RWPE2 (cell line): ENCODE results near the gene EVA1A.

Experiments
- ATAC-seq: fragments of 200-7000 bp; cut with Tn5 transposase; 3 replicates; pipeline ENCODE4 v1.9.1; 2021; ENCODE audit warnings: low read depth
- DNase-seq: peaks from one replicate; pipeline ENCODE4 v3.0.0-alpha.2; 2020; ENCODE audit warnings: low spot score
- H3K27ac ChIP-seq: fragments of 450-650 bp; 2 replicates; pipeline ENCODE4 v1.5.1; 2017; ENCODE audit warnings: mild to moderate bottlenecking; ENCODE audit not compliant: poor library complexity, severe bottlenecking
- H3K27me3 ChIP-seq: fragments of 250-450 bp; sonication (Bioruptor Pico); 2 replicates; pipeline ENCODE4 v1.5.1; 2021; ENCODE audit warnings: mild to moderate bottlenecking, moderate library complexity; ENCODE audit not compliant: insufficient read depth, poor library complexity, severe bottlenecking
- H3K36me3 ChIP-seq: fragments of 250-450 bp; sonication (Bioruptor Pico); 2 replicates; pipeline ENCODE4 v1.5.1; 2020; ENCODE audit warnings: low read depth, mild to moderate bottlenecking, moderate library complexity
- H3K4me1 ChIP-seq: fragments of 250-450 bp; sonication (Bioruptor Pico); 2 replicates; pipeline ENCODE4 v1.5.1; 2021; ENCODE audit warnings: mild to moderate bottlenecking, moderate library complexity; ENCODE audit not compliant: insufficient read depth, poor library complexity, severe bottlenecking
- H3K4me3 ChIP-seq: fragments of 250-450 bp; sonication (Bioruptor Pico); 2 replicates; pipeline ENCODE4 v1.5.1; 2021; ENCODE audit warnings: mild to moderate bottlenecking, moderate library complexity; ENCODE audit not compliant: severe bottlenecking
- H3K9me3 ChIP-seq: fragments of 250-450 bp; sonication (Bioruptor Pico); 2 replicates; pipeline ENCODE4 v1.5.1; 2021; ENCODE audit warnings: mild to moderate bottlenecking, moderate library complexity; ENCODE audit not compliant: severe bottlenecking
- TF ChIP-seq, protein P1 (sequence below): fragments of 450-650 bp; IDR thresholded peaks from one replicate; pipeline ENCODE4 v1.5.1; 2017; ENCODE audit warnings: mild to moderate bottlenecking, moderate library complexity; ENCODE audit not compliant: poor library complexity, severe bottlenecking

The EVA1A gene

DNA sequence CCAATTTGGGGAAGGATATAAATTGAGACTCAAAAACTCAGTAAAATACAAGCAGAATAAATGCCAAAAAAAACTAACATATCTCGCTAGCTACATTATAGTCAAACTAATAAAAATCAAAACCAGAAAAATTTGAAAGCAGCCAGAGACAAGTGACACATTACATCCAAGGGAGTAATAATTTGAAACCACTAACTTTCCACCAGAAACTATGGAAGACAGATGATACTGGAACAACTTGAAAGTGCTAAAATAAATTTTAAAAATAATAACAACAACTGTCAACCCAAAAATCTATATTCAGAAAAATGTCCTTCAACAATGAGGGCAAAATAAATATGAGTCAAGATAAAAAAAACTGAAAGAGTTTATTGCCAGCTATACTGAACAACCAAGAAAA, 110.7 kb downstream of the EVA1A start:
- Histone ChIP-seq H3K4me1 (no peaks in the 10 kb centered on the region), H3K9me3 (peaks cover 5% of the 10 kb centered on the region), H3K4me3 (no peak overlapping the region), H3K36me3 (no peaks in the 10 kb centered on the region), H3K27me3 (no peaks in the 10 kb centered on the region), H3K27ac (no peak overlapping the region)
- TF ChIP-seq, protein P1, sequence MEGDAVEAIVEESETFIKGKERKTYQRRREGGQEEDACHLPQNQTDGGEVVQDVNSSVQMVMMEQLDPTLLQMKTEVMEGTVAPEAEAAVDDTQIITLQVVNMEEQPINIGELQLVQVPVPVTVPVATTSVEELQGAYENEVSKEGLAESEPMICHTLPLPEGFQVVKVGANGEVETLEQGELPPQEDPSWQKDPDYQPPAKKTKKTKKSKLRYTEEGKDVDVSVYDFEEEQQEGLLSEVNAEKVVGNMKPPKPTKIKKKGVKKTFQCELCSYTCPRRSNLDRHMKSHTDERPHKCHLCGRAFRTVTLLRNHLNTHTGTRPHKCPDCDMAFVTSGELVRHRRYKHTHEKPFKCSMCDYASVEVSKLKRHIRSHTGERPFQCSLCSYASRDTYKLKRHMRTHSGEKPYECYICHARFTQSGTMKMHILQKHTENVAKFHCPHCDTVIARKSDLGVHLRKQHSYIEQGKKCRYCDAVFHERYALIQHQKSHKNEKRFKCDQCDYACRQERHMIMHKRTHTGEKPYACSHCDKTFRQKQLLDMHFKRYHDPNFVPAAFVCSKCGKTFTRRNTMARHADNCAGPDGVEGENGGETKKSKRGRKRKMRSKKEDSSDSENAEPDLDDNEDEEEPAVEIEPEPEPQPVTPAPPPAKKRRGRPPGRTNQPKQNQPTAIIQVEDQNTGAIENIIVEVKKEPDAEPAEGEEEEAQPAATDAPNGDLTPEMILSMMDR = no peak
- DNase-seq (no peak), ATAC-seq (no peak)

DNA sequence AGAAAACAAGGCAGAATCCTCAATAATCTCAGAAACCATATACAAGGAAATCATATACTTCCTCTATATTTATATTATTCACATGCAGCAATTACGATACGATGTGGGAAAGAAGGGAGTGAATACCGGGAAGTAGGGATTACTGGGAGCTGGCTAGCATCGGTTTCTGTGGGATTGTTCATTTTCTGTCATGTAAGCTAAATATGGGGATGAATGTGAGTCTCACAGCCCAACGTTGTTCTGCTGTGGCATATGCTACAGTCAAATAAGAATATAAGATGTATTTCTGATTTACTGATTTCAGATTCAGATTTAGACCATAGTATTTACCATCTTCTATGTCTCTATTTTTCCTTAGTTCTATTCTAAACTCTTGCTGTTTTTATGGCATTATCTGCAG, 113.6 kb downstream of the EVA1A start:
- TF ChIP-seq, protein P1 = no peak
- no peaks in the 10 kb centered on the region for H3K4me1 ChIP-seq
- no peaks in the 10 kb centered on the region for H3K27me3 ChIP-seq
- no peak overlapping the region for H3K27ac ChIP-seq
- H3K9me3 ChIP-seq = peaks cover 5% of the 10 kb centered on the region
- H3K4me3 ChIP-seq = no peak overlapping the region
- no peaks in the 10 kb centered on the region for H3K36me3 ChIP-seq
- DNase-seq = no peak
- ATAC-seq = no peak
